ENCODE results near the gene RIN3. TPM values are rescaled to one million over a fixed set of nuclear protein-coding genes. Genes with fewer than 3 reads are reported as not detected.
A peak's percentile ranks its signal among the peaks of the same experiment; 100 is the strongest.

RIN3 gene
- total RNA-seq, 1 experiment from 2014 or later: not detected

GRCh38 chr14:92542766-92543554 is 29.4 kb downstream of the RIN3 start:
- in situ Hi-C loops (cut with HindIII; ENCODE audit: low pct_unique_long_range_greater_than_20kb, low sequenced_read_pairs): no loop called here

GRCh38 chr14:92544051-92544720 is 30.6 kb downstream of the RIN3 start:
- in situ Hi-C loops (cut with HindIII; ENCODE audit: low pct_unique_long_range_greater_than_20kb, low sequenced_read_pairs): no loop called here

More at GRCh38 chr14:92542766-92543554, 29.4 kb downstream of the RIN3 start:
- no peak for DNase-seq (ENCODE audit: low read depth)

GRCh38 chr14:92546347-92547053 is 32.9 kb downstream of the RIN3 start:
- DNase-seq (ENCODE audit: low read depth): peak; percentile 74
- in situ Hi-C loops (cut with HindIII; ENCODE audit: low pct_unique_long_range_greater_than_20kb, low sequenced_read_pairs): no loop called here

More at GRCh38 chr14:92544051-92544720, 30.6 kb downstream of the RIN3 start:
- DNase-seq (ENCODE audit: low read depth): no peak

GRCh38 chr14:92549105-92549858 is 35.7 kb downstream of the RIN3 start:
- DNase-seq (ENCODE audit: low read depth): no peak
- in situ Hi-C loops (cut with HindIII; ENCODE audit: low pct_unique_long_range_greater_than_20kb, low sequenced_read_pairs): no loop called here

GRCh38 chr14:92549859-92550230 is 36.3 kb downstream of the RIN3 start:
- in situ Hi-C loops (cut with HindIII; ENCODE audit: low pct_unique_long_range_greater_than_20kb, low sequenced_read_pairs): no loop called here
- no peak for DNase-seq (ENCODE audit: low read depth)

- in situ Hi-C loops (cut with HindIII; ENCODE audit: low pct_unique_long_range_greater_than_20kb, low sequenced_read_pairs): no loop called here
- DNase-seq (ENCODE audit: low read depth): peak; percentile 19
Measured at GRCh38 chr14:92551044-92551841, 37.7 kb downstream of the RIN3 start.

- DNase-seq (ENCODE audit: low read depth): no peak
- in situ Hi-C loops (cut with HindIII; ENCODE audit: low pct_unique_long_range_greater_than_20kb, low sequenced_read_pairs): no loop called here
Measured at GRCh38 chr14:92552066-92552465, 38.5 kb downstream of the RIN3 start.

GRCh38 chr14:92553438-92553837 is 39.9 kb downstream of the RIN3 start:
- in situ Hi-C loops (cut with HindIII; ENCODE audit: low pct_unique_long_range_greater_than_20kb, low sequenced_read_pairs): no loop called here
- DNase-seq (ENCODE audit: low read depth): no peak

- in situ Hi-C loops (cut with HindIII; ENCODE audit: low pct_unique_long_range_greater_than_20kb, low sequenced_read_pairs): no loop called here
Measured at GRCh38 chr14:92555465-92556111, 42.0 kb downstream of the RIN3 start.

GRCh38 chr14:92556255-92556741 is 42.7 kb downstream of the RIN3 start:
- no peak for DNase-seq (ENCODE audit: low read depth)
- in situ Hi-C loops (cut with HindIII; ENCODE audit: low pct_unique_long_range_greater_than_20kb, low sequenced_read_pairs): no loop called here

More at GRCh38 chr14:92555465-92556111, 42.0 kb downstream of the RIN3 start:
- DNase-seq (ENCODE audit: low read depth): no peak

- in situ Hi-C loops (cut with HindIII; ENCODE audit: low pct_unique_long_range_greater_than_20kb, low sequenced_read_pairs): no loop called here
- no peak for DNase-seq (ENCODE audit: low read depth)
Measured at GRCh38 chr14:92556863-92557543, 43.4 kb downstream of the RIN3 start.

- DNase-seq (ENCODE audit: low read depth): no peak
- in situ Hi-C loops (cut with HindIII; ENCODE audit: low pct_unique_long_range_greater_than_20kb, low sequenced_read_pairs): no loop called here
Measured at GRCh38 chr14:92557544-92557912, 43.9 kb downstream of the RIN3 start.

GRCh38 chr14:92558319-92558718 is 44.7 kb downstream of the RIN3 start:
- in situ Hi-C loops (cut with HindIII; ENCODE audit: low pct_unique_long_range_greater_than_20kb, low sequenced_read_pairs): no loop called here
- DNase-seq (ENCODE audit: low read depth): no peak

- DNase-seq (ENCODE audit: low read depth): no peak
- in situ Hi-C loops (cut with HindIII; ENCODE audit: low pct_unique_long_range_greater_than_20kb, low sequenced_read_pairs): no loop called here
Measured at GRCh38 chr14:92559486-92559885, 45.9 kb downstream of the RIN3 start.

- in situ Hi-C loops (cut with HindIII; ENCODE audit: low pct_unique_long_range_greater_than_20kb, low sequenced_read_pairs): no loop called here
- DNase-seq (ENCODE audit: low read depth): no peak
Measured at GRCh38 chr14:92560106-92560865, 46.7 kb downstream of the RIN3 start.

- DNase-seq (ENCODE audit: low read depth): no peak
- in situ Hi-C loops (cut with HindIII; ENCODE audit: low pct_unique_long_range_greater_than_20kb, low sequenced_read_pairs): no loop called here
Measured at GRCh38 chr14:92561906-92562479, 48.4 kb downstream of the RIN3 start.

All from Caki2 (cell line).